Osteoblast (primary cell): ENCODE measurements around the gene POPDC3. TPM values are rescaled to one million over a fixed set of nuclear protein-coding genes. Genes with fewer than 3 reads are reported as not detected.

Experiments
- DNase-seq: peaks from one replicate; pipeline ENCODE4 v3.0.0; 2011; ENCODE audit warnings: low spot score, mixed read lengths; ENCODE audit not compliant: insufficient read length; ENCODE audit errors: missing footprints
- H2AFZ ChIP-seq: 2 replicates; pipeline ENCODE4 v1.6.0; 2011; ENCODE audit warnings: mild to moderate bottlenecking, low read length
- H3K27ac ChIP-seq: 2 replicates; pipeline ENCODE4 v1.5.1; 2011; ENCODE audit warnings: mild to moderate bottlenecking, low read depth, low read length, moderate library complexity
- H3K27me3 ChIP-seq: 2 replicates; pipeline ENCODE4 v1.6.0; 2012; ENCODE audit warnings: mild to moderate bottlenecking, control low read depth, inconsistent platforms, low read length, moderate library complexity; ENCODE audit not compliant: insufficient read depth
- H3K36me3 ChIP-seq: 2 replicates; pipeline ENCODE4 v1.5.1; 2011; ENCODE audit warnings: mild to moderate bottlenecking, low read length, control low read depth, moderate library complexity; ENCODE audit not compliant: insufficient read depth
- H3K4me1 ChIP-seq: 2 replicates; pipeline ENCODE4 v1.5.1; 2011; ENCODE audit warnings: mild to moderate bottlenecking, low read length, control low read depth, moderate library complexity; ENCODE audit not compliant: insufficient read depth
- H3K4me2 ChIP-seq: 2 replicates; pipeline ENCODE4 v1.6.0; 2011; ENCODE audit warnings: mild to moderate bottlenecking, low read length; ENCODE audit not compliant: insufficient read depth
- H3K4me3 ChIP-seq: fragments of 200-600 bp; sonication (generic); 3 replicates; pipeline ENCODE4 v1.5.1; 2012; ENCODE audit warnings: mild to moderate bottlenecking, low read length, inconsistent platforms; ENCODE audit not compliant: insufficient read depth
- H3K79me2 ChIP-seq: 2 replicates; pipeline ENCODE4 v1.6.0; 2012; ENCODE audit warnings: mild to moderate bottlenecking, low read length, control low read depth, inconsistent platforms; ENCODE audit not compliant: insufficient read depth
- H3K9me3 ChIP-seq: 2 replicates; pipeline ENCODE4 v1.5.1; 2011; ENCODE audit warnings: low read depth, low read length, control low read depth
- H4K20me1 ChIP-seq: 2 replicates; pipeline ENCODE4 v1.6.0; 2012; ENCODE audit warnings: mild to moderate bottlenecking, low read length, control low read depth; ENCODE audit not compliant: insufficient read depth
- total RNA-seq: library from RNA; depleted of rRNA; stranded (reverse); fragments of >200 nt; gene quantifications from 2 replicates; pipeline ENCODE4 v1.2.3, GENCODE V29; 2012
- TF ChIP-seq, protein P1 (sequence below): IDR thresholded peaks from 2 replicates; pipeline ENCODE4 v1.5.1; 2011; ENCODE audit warnings: mild to moderate bottlenecking, low read depth, low read length, moderate library complexity; ENCODE audit errors: extremely low read depth

Gene POPDC3
- total RNA-seq, 1 donor: 32.6 TPM

DNA sequence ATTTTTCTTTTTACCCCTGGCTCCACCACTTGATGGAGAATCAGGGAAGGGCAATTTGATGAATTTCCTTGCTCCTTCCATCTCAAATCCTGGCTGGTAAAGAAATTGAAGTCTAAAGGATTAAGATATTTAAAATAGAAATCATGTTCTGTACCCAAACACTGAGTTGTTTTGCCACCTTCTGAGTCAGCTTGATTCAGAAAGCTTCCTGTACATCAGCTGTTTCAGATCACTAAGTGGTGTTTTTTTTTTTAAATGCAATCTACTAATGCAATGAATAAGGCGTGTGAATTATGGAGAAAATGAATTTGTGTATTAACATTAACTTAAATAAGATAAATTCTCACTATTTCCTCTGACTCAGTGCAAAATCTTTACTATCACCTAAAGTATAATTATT is 11.5 kb upstream of the POPDC3 start:
- no peak for DNase-seq
- Histone ChIP-seq H3K4me1 (peaks cover 32% of the 10 kb centered on the region), H3K27me3 (no peaks in the 10 kb centered on the region), H3K79me2 (no peaks in the 10 kb centered on the region), H3K27ac (no peak overlapping the region), H3K4me2 (no peak overlapping the region), H2AFZ (no peak overlapping the region), H3K4me3 (no peak overlapping the region), H4K20me1 (no peaks in the 10 kb centered on the region), H3K36me3 (no peaks in the 10 kb centered on the region), H3K9me3 (no peaks in the 10 kb centered on the region)
- TF ChIP-seq, protein P1, sequence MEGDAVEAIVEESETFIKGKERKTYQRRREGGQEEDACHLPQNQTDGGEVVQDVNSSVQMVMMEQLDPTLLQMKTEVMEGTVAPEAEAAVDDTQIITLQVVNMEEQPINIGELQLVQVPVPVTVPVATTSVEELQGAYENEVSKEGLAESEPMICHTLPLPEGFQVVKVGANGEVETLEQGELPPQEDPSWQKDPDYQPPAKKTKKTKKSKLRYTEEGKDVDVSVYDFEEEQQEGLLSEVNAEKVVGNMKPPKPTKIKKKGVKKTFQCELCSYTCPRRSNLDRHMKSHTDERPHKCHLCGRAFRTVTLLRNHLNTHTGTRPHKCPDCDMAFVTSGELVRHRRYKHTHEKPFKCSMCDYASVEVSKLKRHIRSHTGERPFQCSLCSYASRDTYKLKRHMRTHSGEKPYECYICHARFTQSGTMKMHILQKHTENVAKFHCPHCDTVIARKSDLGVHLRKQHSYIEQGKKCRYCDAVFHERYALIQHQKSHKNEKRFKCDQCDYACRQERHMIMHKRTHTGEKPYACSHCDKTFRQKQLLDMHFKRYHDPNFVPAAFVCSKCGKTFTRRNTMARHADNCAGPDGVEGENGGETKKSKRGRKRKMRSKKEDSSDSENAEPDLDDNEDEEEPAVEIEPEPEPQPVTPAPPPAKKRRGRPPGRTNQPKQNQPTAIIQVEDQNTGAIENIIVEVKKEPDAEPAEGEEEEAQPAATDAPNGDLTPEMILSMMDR: no peak

DNA sequence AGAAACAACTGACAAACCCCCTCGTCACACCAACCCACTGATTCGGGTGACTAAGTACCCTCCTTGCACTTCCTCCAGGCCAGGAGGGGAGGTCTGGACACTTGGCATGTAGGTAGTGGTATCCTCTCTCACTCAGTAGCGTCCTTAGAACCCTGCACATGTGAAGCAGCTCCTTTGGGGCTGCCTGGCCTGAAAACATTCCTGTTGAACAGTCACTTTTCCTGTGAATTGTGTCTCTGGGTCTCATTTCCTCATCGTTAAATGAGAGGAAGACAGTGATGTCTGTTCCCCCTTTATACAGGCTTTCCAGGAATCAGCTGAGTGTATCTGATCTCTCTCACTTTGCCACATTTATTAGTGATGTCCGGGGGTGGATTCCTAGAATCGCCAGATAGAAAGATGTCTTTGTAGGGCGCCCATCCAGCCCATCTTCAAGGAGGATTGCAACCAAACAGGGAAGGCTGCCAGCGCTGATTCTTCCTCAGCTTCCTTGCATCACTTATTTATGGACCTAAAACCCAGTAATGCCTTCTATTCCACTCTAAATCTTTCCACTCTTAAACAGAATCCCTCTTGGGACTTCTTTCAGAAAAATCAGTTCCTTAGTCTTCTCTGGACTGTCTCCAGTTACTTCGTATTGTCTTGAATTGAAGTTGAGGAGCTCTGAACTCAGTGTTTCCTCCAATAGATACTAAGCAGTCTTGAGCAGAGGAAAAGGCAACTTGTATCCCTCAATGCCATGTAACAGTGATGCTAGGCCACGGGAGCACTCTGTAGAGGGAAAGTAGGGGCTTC is 9.4 kb upstream of the POPDC3 start:
- no peaks in the 10 kb centered on the region for H3K79me2 ChIP-seq
- H3K4me1 ChIP-seq: peaks cover 35% of the 10 kb centered on the region
- H3K27me3 ChIP-seq: no peaks in the 10 kb centered on the region
- no peak overlapping the region for H3K4me3 ChIP-seq
- no peak overlapping the region for H3K27ac ChIP-seq
- no peaks in the 10 kb centered on the region for H4K20me1 ChIP-seq
- no peak for DNase-seq
- H2AFZ ChIP-seq: no peak overlapping the region
- no peak overlapping the region for H3K4me2 ChIP-seq
- no peaks in the 10 kb centered on the region for H3K9me3 ChIP-seq
- TF ChIP-seq, protein P1: no peak
- H3K36me3 ChIP-seq: no peaks in the 10 kb centered on the region

DNA sequence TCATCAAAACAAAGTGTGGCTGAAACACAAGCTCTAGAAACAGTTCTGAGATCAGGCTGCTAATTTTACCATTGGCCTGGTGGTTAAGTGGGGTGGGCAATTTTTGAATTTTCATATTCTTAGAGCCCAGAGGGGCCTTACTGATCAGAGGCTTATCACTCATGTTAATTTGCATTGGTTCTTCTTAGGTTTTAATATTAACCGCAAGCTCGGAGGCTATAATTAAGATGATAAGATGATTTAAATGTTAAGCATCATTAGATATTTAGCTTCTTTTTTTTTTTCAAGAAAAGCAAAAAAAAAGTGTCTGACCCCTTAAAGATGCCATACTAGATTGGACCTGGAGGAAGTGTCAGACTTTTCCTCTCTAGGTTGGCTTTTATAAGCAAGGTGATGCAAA is 8.4 kb upstream of the POPDC3 start:
- Histone ChIP-seq H3K36me3 (no peaks in the 10 kb centered on the region), H3K4me1 (peaks cover 26% of the 10 kb centered on the region), H3K9me3 (no peaks in the 10 kb centered on the region), H3K27me3 (no peaks in the 10 kb centered on the region), H4K20me1 (no peaks in the 10 kb centered on the region), H2AFZ (no peak overlapping the region), H3K4me2 (no peak overlapping the region), H3K4me3 (no peak overlapping the region), H3K79me2 (no peaks in the 10 kb centered on the region), H3K27ac (no peak overlapping the region)
- no peak for DNase-seq
- TF ChIP-seq, protein P1: no peak

DNA sequence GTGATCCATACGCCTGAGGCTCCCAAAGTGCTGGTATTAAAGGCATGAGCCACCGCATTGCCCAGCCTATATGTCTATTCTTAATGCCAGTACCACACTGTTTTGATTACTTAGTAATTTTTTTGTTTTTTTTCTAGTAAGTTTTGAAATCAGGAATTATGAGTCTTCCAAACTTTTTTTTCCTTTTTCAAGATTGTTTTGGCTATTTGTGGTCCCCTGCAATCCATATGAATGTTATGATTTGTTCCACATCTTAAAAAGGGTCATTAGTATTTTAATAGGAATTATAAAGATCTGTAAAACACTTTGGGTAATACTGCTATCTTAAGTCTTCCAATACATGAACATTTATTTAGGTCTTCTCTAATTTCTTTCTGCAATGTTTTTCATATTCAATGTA is 6.8 kb upstream of the POPDC3 start:
- Histone ChIP-seq H2AFZ (no peak overlapping the region), H4K20me1 (no peaks in the 10 kb centered on the region), H3K4me1 (peaks cover 13% of the 10 kb centered on the region), H3K27me3 (no peaks in the 10 kb centered on the region), H3K27ac (no peak overlapping the region), H3K4me2 (no peak overlapping the region), H3K4me3 (no peak overlapping the region), H3K9me3 (no peaks in the 10 kb centered on the region), H3K79me2 (no peaks in the 10 kb centered on the region), H3K36me3 (no peaks in the 10 kb centered on the region)
- no peak for DNase-seq
- TF ChIP-seq, protein P1: no peak
